SK-MEL-5 (cell line): ENCODE results near the gene COPG2. TPM values are rescaled to one million over a fixed set of nuclear protein-coding genes. Genes with fewer than 3 reads are reported as not detected.
"Not testable (repeated sequence)": the region's sequence is repeated elsewhere in the genome, so short reads cannot be mapped to it uniquely, and the experiment has no call there.

Experiments used
- DNase-seq: peaks from one replicate; pipeline ENCODE4 v3.0.0-alpha.2; 2016; ENCODE audit warnings: low read depth, low spot score
- in situ Hi-C: cut with HindIII; loops from 2 replicates; pipeline ENCODE4 v1.10.0; 2016; ENCODE audit warnings: low sequenced_read_pairs, high pct_unique_total_duplicates, low pct_unique_long_range_greater_than_20kb
- total RNA-seq: library from RNA; depleted of rRNA; stranded (reverse); fragments of >200 nt; shearing (Covaris generic); gene quantifications from 2 replicates; pipeline ENCODE4 v1.2.3, GENCODE V29; 2014

Gene COPG2
- total RNA-seq, 1 experiment from 2014 or later = 43.6 TPM

DNA sequence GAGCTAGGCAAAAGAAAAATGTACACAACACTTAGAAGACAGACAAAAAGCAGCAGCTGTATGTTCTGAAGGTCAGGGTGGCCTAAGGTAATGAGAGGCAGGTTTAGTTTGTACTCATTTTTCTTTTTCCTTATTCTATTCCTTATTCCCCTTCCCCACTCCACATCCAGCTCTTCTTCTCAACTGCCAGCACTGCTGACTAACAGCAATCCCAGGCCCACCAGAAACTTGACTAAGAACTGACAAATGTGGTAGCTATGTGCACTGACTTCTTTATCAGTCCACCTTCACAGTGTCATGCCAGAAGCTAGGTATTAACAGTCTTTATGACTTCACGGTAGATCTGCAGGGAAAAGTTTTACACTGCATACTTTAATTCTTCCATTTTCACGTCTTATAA lies 6.1 kb downstream of the COPG2 start:
- DNase-seq = no peak
- in situ Hi-C loops = no loop called here

DNA sequence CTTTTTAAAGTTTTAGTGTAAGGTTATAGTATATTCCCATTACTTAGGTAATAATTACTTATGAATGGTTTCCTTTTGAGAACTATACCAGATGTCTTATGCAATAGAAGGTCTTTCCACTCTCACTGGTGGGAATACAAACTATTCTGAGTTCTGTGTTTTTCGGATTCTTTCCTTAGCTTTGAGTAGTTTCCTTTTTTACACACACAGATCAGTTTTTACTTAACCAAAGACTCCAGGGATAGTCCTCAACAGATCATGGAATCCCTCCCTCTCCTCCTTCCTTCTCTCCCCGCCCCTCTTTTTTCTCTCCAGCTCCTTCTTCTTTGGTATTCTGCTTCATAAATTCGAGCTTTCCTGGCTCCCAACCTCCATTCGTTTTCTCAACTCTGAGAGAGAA lies 13.3 kb downstream of the COPG2 start:
- no peak for DNase-seq
- in situ Hi-C loops = no loop called here

DNA sequence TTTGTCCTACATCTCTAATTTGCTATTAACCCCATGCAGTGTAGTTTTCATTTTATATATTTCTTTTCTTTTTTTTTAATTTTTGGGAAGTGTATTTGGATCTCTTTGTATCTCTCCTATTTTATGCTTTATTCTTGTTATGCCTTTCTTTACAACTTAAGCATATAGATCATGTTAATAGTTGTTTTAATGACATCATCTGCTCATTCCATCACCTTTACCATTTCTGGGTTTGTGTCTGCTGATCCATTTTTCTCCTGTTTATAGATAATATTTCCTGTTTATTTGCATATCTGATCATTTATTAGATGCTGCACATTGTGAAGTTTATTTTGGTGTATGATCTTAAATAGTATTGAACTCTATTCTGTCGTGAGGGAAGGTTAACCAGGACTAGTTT lies 13.7 kb downstream of the COPG2 start:
- in situ Hi-C loops = no loop called here
- no peak for DNase-seq

DNA sequence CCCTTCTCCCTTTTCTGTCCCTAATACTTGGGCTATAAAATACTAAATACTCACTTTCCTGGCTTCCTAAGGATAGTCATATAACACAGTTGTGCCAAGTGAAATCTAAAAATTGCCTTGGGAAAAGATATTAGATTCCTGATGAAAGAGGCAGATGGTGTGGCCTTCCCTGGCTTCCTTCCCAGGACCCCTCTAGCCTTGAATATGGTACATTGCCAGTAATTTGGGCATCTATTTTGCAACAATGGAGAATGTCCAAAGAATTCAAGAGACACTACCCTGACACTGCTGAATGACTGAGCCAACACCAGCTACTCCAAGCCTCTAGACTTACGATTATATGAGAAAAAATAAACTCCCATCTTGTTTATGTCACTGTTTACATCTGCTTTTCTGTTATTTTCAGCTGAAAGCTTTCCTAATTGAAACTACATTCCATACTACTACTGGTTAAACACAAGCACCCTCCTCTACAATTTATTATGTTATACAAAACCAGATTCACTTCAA lies 17.9 kb downstream of the COPG2 start:
- no peak for DNase-seq
- in situ Hi-C loops = no loop called here

DNA sequence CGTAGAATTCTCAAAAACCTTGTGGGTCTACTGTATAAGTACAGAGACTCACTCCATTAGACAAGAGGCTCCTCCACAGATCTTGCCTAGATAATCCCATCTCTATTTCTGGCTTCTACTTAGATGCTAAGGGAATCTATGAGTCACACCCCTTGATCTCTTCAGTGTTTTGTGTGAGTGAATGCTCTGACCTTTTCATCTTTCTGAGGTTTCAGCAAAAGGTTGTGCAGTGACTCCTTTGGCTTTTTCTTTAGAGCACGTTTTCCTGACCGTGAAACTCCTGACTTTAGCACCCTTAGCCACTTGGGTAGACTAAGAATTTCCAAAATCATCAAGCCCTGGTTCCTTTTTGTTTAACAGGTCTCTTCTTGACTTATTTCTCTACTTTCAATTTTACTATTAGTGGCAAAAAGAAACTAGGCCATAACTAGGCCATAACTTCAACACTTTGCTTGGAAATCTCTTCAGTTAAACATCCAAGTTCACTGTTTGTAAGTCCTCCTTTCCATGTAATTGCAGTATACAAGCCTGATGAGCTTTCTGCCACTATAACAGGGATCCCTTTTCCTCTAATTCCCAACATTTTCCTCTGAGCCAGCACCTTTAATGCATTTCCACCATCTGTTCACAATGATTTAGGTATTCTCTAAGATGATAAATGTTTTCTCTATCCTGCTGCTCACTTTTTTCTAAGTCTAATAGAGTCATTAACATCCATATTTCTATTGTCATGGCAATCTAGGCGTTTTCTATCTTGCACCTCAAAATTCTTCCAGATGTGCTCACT lies 19.4 kb downstream of the COPG2 start:
- in situ Hi-C loops = no loop called here
- peak; percentile 26 for DNase-seq

DNA sequence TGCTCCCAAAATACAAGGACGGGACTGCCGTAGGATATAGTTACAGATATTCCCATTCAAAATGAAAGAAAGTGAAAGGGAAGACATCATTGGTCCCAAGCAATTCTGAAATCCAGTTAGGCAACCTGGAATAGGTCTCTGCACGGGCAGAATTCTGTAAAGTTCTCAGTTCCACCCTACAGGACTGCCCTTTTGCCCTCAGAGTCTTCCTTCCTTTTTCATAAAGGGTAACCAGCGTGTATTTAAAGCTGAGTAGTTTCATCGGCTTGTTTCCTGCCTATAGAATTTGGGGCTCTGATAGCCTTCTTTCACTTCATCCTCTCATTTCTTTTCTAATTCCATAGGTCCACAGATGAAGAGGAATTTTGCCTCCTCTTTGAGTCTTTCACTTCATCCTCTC lies 20.0 kb downstream of the COPG2 start:
- no peak for DNase-seq
- in situ Hi-C loops = no loop called here

DNA sequence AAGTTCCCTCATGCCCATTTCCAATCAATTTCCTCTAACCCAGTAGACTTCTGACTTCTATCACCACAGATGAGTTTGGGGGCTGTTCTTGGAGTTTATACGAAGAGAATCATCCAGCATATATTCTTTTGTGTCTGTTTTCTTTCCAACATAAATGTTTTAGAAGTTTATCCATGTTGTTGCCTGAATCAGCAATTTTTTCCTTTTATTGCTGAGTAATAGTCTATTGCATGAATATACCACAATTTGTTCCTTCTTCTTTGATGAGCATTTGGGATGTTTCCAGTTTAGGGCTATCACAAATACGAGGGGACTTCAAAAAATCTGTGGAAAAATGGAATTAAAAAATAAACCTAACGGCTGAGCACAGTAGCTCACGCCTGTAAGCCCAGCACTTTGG lies 26.2 kb downstream of the COPG2 start:
- DNase-seq = no peak
- in situ Hi-C loops = no loop called here

DNA sequence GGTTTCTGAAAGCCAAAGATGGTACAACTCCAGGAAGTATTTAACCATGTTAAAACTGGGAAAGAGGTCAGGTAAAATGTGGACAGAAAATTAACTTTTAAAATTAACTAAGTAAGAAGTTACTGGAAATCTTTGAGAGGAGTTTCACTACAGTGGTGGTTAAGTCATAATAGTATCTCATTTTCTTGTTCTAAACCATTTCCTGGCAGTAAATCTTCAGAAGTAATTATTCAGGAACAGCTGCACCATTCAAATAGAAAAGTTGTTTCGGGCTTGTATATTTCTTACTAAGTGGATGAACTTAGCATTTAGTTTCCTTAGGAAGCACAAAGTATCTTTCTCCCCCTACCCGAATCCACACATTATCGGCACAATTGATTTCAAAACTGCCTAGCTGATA lies 27.1 kb downstream of the COPG2 start:
- in situ Hi-C loops = no loop called here
- no peak for DNase-seq

- no peak for DNase-seq
- in situ Hi-C loops = no loop called here
Measured at GRCh38 chr7:130641040-130641439, 27.5 kb downstream of the COPG2 start.

GRCh38 chr7:130639388-130639787 lies 29.2 kb downstream of the COPG2 start:
- in situ Hi-C loops = no loop called here
- DNase-seq = no peak

- DNase-seq = no peak
- in situ Hi-C loops = no loop called here
Measured at GRCh38 chr7:130632111-130632510, 36.4 kb downstream of the COPG2 start.

DNA sequence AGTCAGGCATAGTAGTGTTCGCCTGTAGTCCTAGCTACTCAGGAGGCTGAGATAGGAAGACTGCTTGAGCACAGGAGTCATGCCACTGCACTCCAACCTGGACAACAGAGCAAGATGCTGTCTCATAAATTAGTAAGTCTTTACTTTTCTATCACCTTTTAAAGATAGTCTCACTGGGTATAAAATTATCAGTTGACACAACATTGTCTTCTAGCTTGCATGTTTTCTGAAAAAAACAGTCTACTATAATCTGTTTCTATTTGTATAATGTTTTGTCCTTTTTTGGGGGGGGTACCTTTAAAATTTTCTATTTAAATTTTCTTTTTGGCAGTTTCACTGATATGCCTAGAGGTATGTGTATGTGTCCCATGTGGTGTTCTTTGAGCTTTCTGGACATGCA lies 39.6 kb downstream of the COPG2 start:
- in situ Hi-C loops = no loop called here
- DNase-seq = no peak

GRCh38 chr7:130627775-130628174 lies 40.8 kb downstream of the COPG2 start:
- in situ Hi-C loops = no loop called here
- DNase-seq = no peak

DNA sequence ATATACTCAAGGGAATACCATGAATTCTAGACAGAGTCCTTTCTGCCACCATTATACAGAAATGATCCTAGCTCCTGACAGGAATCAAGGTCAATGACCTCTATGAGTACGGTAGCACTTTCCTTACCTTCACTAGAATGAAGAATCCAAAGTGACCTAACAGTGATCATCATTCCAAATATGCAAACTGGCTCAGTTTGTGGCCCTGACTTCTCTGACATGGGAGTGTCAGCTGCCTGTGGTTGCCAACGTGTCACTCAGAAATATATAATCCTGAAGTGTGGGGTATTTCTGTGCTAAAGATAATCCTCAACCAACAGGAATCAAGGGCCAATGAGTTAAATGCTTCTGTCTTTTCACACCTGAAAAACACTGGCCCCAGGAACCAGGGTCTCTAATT lies 45.7 kb downstream of the COPG2 start:
- no peak for DNase-seq
- in situ Hi-C loops = no loop called here

DNA sequence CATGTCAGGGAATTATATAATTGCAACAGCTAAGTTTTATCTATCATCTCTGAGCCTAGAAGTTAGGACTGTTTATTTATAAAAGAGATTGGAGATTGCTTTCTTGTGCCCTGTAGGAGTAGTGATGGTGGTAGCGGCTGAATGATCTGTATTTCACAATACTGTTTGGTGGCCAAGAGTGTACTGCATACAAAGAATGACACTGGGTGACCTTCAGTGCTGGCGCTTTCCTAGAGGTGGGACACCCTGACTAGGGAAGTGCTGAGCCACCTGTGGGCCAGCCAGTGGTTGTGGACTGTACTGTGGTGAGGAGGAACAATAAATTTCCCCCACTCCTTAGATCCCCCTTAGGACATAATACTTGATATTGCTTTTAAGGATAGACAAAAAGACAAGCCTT lies 53.0 kb downstream of the COPG2 start:
- DNase-seq = no peak
- in situ Hi-C loops = no loop called here

GRCh38 chr7:130614449-130614848 lies 54.1 kb downstream of the COPG2 start:
- in situ Hi-C loops = no loop called here
- DNase-seq = no peak

DNA sequence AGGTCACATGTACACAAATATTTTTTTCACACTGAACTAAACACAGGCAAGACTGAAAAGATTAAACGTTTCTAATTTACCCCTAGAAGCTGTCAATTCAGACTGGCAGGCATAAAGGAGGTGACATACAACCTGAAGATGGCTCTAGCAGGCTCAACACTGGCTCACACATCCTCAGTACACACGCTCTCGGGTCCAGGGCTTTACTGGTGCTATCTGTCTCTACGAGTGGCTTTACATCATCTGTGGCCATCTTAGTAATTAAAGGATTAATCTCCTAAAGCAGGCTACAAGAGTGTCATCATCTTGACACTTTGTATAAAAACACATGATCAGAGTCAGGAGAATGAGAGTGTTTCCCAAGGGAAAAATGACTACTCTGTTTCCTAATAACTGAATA lies 57.3 kb downstream of the COPG2 start:
- in situ Hi-C loops = no loop called here
- DNase-seq = no peak

GRCh38 chr7:130607066-130607465 lies 61.5 kb downstream of the COPG2 start:
- DNase-seq, in situ Hi-C loops: not testable (repeated sequence)

GRCh38 chr7:130606161-130606560 lies 62.4 kb downstream of the COPG2 start:
- in situ Hi-C loops = no loop called here
- DNase-seq = no peak

GRCh38 chr7:130598056-130598455 lies 70.5 kb downstream of the COPG2 start:
- in situ Hi-C loops = no loop called here
- DNase-seq = no peak
